Right lobe of liver (tissue), 6 donors: ENCODE data around the gene CASZ1. TPM values are rescaled to one million over a fixed set of nuclear protein-coding genes. Genes with fewer than 3 reads are reported as not detected.

Source experiments
- ATAC-seq, 4 donors: fragments of 200-7000 bp; cut with Tn5 transposase; one replicate each; pipeline ENCODE4 v1.9.1; 2020; ENCODE audit warnings: mild to moderate bottlenecking in 4 of 4, moderate library complexity in 4 of 4
- DNase-seq, 3 donors: peaks; one replicate each; pipeline ENCODE4 v3.0.0-alpha.2; 2020
- H3K27ac ChIP-seq, 3 donors: fragments of 200-600 bp; one replicate each; pipeline ENCODE4 v1.8.0; 2022
- H3K27me3 ChIP-seq, 2 donors: fragments of 200-600 bp; one replicate each; pipeline ENCODE4 v1.8.0; 2022
- H3K36me3 ChIP-seq, 4 donors: fragments of 200-600 bp; sonication (generic) in 1 of 4; one replicate each; pipeline versions ENCODE4 v1.5.1 to v1.8.0; 2017 to 2022; ENCODE audit warnings: control low read depth in 1 of 4
- H3K4me1 ChIP-seq, 4 donors: fragments of 200-600 bp; sonication (generic) in 1 of 4; one replicate each; pipeline versions ENCODE4 v1.5.1 to v1.8.0; 2017 to 2022; ENCODE audit warnings: control low read depth in 1 of 4
- H3K4me3 ChIP-seq, 3 donors: fragments of 200-600 bp; one replicate each; pipeline ENCODE4 v1.8.0; 2022
- H3K9me3 ChIP-seq, 4 donors: fragments of 200-600 bp; sonication (generic) in 1 of 4; one replicate each; pipeline versions ENCODE4 v1.5.1 to v1.8.0; 2017 to 2022; ENCODE audit warnings: control low read depth in 1 of 4
- CTCF ChIP-seq, 4 donors: fragments of 200-600 bp in 3 of 4; fragments of 450-650 bp in 1 of 4; IDR thresholded peaks; one replicate each; pipeline versions ENCODE4 v1.5.1 to v1.8.0; 2016 to 2022; ENCODE audit warnings: antibody characterized with exemption in 4 of 4, mild to moderate bottlenecking in 2 of 4
- POLR2A ChIP-seq: fragments of 450-650 bp; IDR thresholded peaks from one replicate; pipeline ENCODE4 v1.6.1; 2017; ENCODE audit warnings: antibody characterized with exemption, mild to moderate bottlenecking
- WGBS: methylation state at CpG from one replicate; pipeline ENCODE4 v1.1.6; 2018; ENCODE audit warnings: low coverage, low lambda C conversion rate; ENCODE audit not compliant: insufficient coverage; ENCODE audit errors: missing lambda C conversion rate; 5-methylcytosine and 5-hydroxymethylcytosine counted together
- intact Hi-C, 2 donors: fragments of 100-400 bp; cut with DNase I; formaldehyde crosslinking; loops; one replicate each; pipeline versions ENCODE4 v1.11.2 to v1.14.1; 2022
- total RNA-seq, 6 experiments: library from RNA; depleted of rRNA in 2 of 6; stranded (reverse); fragments of >200 nt in 2 of 6; fragmentation: NEBNext Ultra II Directional in 3 of 6; extraction: Animal tissue kit (Norgen Biotek cat#: 25700) in 3 of 6; gene quantifications; one replicate each; pipeline versions ENCODE4 v1.1.0 to v1.2.4, GENCODE V29; 2016 to 2023
- donor health status: DM: no; HTN: yes; CAD: no.
- donor health status: DM: no; HTN: no; CAD: no.
- donor health status: DM: no; HTN: no; CAD: no.
- donor health status: DM: no; HTN: yes; CAD: no.
- donor health status: DM: no; HTN: yes; CAD: no.

The CASZ1 gene
- total RNA-seq, 6 experiments from 2014 or later: 3.1 to 10.1 (median 5.3) TPM

GRCh38 chr1:10623686-10624145, 172.7 kb downstream of the CASZ1 start:
- peaks cover 0 to 16% (median 7%) of the 10 kb centered on the region in 4 donors for H3K4me1 ChIP-seq
- no peak overlapping the region for H3K27ac ChIP-seq
- no peaks in the 10 kb centered on the region for H3K36me3 ChIP-seq
- no peaks in the 10 kb centered on the region for H3K9me3 ChIP-seq
- no CpG with 5 or more reads among the region's 12 CpGs for WGBS
- H3K4me3 ChIP-seq: no peak overlapping the region
- ATAC-seq: no peak
- intact Hi-C loops: no loop called here
- no peaks in the 10 kb centered on the region for H3K27me3 ChIP-seq
- DNase-seq: peak in 2 of 3 donors; percentile 14 to 31
- TF ChIP-seq POLR2A (no peak), CTCF (IDR thresholded peaks at IDR 0.05) (no peak)

GRCh38 chr1:10622910-10623685, 173.3 kb downstream of the CASZ1 start:
- Histone ChIP-seq H3K36me3 (no peaks in the 10 kb centered on the region), H3K4me3 (no peak overlapping the region), H3K4me1 (peaks cover 0 to 10% (median 5%) of the 10 kb centered on the region in 4 donors), H3K9me3 (no peaks in the 10 kb centered on the region), H3K27ac (no peak overlapping the region), H3K27me3 (no peaks in the 10 kb centered on the region)
- WGBS: 94% methylated on average over 13 of the region's 24 CpGs
- DNase-seq (peak in 2 of 3 donors; percentile 11 to 18), ATAC-seq (no peak)
- TF ChIP-seq CTCF (IDR thresholded peaks at IDR 0.05) (no peak), POLR2A (no peak)
- intact Hi-C loops: no loop called here

DNA sequence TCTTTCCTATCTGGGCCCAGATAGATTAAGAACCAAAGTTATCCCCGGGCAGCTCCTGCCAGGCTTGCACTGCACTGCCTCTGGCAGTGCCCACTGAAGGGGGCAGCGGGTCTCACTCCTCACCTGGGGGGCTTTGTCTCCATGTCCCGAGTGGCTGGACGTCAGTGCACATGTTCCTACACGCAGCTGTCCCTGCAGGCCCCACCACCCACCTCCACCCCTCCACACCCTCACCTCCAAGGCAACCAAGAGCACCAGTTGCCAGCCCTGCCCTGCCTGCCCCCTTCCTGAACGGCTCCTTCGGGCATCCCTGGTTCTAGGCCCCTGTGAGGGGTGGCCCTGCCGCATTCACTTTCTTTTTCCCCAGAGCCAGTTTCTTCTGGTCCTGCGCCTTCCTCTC, 174.5 kb downstream of the CASZ1 start:
- no peaks in the 10 kb centered on the region for H3K36me3 ChIP-seq
- ATAC-seq (no peak), DNase-seq (peak in 1 of 3 donors; percentile 14)
- 76% methylated on average over 5 of the region's 9 CpGs for WGBS
- H3K27ac ChIP-seq: no peak overlapping the region
- no peaks in the 10 kb centered on the region for H3K27me3 ChIP-seq
- TF ChIP-seq CTCF (IDR thresholded peaks at IDR 0.05) (no peak), POLR2A (no peak)
- no peak overlapping the region for H3K4me3 ChIP-seq
- intact Hi-C loops: no loop called here
- H3K4me1 ChIP-seq: peaks cover 0 to 10% (median 3%) of the 10 kb centered on the region in 4 donors
- H3K9me3 ChIP-seq: no peaks in the 10 kb centered on the region

GRCh38 chr1:10620776-10621175, 175.7 kb downstream of the CASZ1 start:
- Histone ChIP-seq H3K4me1 (peaks cover 0 to 10% (median 3%) of the 10 kb centered on the region in 4 donors), H3K27ac (no peak overlapping the region), H3K4me3 (no peak overlapping the region), H3K36me3 (no peaks in the 10 kb centered on the region), H3K9me3 (no peaks in the 10 kb centered on the region), H3K27me3 (no peaks in the 10 kb centered on the region)
- intact Hi-C loops: no loop called here
- 90% methylated on average over 8 of the region's 12 CpGs for WGBS
- DNase-seq: no peak
- no peak for ATAC-seq
- no peak for TF ChIP-seq POLR2A
- no peak for TF ChIP-seq CTCF (IDR thresholded peaks at IDR 0.05)
